GM18520 (cell line): ENCODE data around the gene MARCHF6.

ENCODE experiments used
- ATAC-seq: cut with Tn5 transposase; IDR thresholded peaks from one replicate; pipeline ENCODE4 v1.9.1; 2021; ENCODE audit not compliant: unreplicated experiment

MARCHF6 gene

DNA sequence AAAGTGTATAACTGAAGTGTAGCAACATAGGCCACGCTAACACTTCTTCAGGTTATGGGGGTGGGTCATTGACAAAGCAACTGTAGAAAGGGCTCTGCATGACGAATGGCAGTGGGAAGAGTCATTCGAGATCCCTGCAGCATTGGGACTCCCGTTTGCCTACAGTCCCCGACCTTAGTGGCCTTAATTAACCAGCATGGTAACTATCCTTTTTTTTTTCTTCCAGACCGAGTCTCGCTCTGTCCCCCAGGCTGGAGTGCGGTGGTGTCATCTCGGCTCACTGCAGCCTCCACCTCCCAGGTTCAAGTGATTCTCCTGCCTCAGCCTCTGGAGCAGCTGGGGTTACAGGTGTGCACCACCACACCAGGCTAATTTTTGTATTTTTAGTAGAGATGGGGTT lies 31.6 kb upstream of the MARCHF6 start:
- ATAC-seq, result no peak

DNA sequence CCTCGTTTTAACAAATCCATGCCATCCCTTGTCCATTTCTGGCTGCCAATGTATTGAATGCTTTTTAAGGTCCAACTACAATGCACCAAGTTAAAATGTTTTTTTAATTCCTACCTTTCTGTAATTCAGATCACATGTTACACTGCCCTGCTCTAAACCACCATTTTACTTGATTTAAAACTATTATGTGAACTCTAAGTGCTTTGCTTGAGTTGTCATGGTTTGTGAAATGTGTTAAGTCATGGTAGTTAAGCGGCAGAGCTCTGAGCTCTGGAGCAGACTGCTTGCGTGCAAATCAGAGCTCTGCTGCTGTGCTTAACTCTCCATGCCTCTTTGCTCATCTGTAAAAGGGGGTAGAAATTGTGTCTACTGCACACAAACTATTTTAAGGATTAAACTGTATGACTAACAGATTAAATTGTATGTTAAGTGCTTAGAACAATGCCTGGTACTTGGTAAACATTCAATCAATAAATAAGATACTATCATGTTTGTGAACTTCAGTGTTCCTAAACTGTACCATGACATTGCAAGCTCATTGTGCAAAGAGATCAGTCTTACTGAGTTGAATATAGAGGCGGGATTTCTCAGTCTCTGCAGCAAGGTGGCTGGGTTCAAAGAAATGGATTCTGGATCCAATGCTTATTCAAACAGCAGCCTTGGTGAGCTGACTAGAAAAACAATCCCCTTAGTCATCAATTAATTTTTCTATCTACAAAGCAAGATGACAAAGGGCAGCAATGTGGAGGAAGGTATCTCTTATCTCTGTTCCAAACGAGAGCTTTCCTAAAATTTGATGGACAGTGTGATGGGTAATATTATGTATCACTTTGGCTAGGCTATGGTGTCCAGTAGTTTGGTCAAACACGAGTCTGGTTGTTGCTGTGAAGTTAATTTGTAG lies 29.7 kb upstream of the MARCHF6 start:
- ATAC-seq, result no peak

DNA sequence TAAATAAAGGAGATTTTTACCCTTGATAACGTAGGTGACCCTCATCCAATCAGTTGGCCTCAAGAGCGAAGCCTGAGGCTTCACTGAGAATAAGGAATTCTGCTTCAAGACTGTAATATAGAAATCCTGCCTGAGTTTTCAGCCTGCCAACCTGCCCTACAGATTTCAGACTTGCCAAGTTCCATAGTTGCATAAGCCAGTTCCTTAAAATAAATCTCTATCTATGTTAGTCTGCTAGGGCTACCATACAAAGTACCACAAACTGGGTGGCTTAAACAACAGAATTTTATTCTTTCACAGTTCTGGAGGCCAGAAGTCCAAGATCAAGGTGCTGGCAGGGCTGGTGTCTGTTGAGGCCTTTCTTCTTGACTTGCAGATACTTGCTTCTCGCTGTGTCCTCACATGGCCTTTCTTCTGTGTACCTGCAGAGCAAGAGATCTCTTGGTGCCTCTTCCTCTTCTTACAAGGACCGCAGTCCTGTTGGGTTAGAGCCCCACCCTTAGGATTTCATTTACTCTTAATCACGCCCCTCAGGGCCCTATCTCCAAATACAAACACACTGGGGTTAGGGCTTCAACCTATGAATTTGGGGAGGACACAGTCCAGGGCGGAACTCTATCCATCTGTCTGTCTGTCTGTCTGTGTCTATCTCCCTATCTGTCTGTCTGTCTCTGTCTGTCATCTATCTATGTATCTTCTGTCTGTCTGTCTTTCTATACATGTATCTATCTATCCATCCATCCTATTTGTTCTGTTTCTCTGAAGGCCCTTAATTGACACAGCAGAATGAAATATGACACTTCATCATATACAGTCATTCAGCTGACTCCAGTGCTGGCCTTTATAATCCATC lies 28.8 kb upstream of the MARCHF6 start:
- ATAC-seq, result no peak

DNA sequence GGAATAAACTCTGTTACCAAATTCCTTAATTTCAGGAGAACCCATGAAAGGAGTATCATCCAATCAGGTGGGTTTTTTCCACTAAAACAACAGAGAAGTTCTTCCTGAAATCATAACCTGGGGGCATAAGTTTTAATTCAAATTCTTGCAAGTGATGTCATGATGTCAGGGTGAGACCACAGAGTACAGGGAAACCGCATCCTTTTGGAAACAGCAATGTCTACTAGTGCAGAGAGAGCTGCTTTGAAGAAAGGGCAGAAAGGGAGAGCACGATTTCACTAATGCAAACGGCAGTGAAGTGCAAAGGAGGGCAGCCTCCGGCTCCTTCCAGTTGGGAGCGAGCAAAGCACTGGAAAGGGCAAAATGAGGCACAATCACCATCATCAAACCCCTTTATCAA lies 25.2 kb upstream of the MARCHF6 start:
- ATAC-seq, result no peak

DNA sequence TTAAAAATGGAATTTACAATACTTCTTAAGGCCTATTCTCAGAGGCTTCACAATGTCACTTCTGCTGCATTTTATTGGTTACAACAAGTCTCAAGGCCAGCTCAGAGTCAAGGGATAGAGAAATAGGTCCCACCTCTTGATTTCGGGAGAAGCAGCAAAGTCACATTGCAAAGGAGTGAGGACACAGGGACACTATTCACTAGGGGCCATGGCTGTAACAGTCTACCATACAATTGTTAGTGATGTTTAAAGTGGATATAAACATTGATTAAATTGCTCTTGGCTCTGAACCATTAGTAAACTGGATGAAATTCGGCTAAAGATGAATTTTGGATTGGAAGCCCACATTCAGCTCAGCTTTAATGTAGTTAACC lies 24.1 kb upstream of the MARCHF6 start:
- no peak for ATAC-seq

DNA sequence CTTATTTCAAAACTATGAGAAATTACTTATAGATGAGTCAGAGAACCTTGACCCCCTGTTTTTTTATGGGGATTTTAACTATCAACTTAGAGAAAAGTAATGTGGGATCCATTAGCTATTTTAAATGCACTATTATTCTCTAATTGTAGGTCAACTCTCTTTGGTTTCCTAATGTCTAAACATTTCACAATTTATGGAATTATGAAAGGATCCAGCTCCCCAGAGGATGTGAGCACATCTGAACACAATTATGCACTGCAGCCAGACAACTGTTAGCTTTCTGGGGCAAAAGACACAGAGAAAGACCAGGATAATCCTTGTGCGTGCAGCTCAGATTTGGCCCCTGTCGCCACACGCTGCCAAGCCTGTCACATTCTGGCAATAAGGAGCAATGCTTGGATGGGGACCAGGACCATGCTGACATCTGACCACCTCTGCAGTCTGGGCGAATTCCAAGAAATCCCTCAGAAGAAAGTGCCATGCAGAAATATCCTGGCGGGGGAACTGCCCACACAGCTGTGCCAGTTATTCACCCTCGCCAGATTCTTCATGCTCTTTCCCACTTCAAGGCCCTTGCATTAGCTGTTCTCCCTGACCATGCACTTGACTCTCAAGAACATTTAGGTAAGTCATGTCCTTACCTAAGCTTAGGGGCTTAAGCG lies 23.5 kb upstream of the MARCHF6 start:
- no peak for ATAC-seq

DNA sequence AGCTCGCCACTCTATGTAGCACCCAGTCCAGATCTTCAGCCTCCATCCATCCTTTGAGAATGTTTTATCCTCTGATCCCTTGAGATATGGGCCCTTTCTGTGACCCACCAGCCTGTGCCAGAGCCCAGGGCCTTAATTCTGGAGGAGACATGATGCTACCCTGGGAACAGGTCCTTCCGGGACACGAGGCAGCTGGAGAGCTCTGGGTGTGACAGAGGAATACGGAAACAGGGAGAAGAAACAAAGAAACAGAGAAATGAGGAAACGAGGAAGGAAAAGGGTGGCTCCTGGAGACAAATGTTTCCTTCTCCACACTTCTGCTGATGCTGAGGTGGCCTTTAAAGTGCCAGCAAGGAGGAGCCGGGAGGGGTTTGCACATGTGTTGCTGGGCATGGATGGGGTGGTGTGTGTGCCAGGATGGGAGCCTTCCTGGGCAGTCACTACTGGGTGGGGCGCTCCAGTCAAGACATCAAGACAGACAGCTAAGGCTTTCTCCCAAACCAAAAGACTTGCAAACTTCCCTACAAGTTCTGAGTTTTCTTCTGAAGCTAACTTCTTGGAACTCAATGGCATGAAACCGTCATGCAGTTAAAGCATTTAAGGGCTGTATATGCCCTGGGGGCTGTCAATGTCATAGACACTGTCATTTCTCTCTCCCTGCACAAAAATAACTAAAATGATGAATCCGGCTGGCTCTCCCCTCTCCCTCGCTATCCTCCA lies 22.8 kb upstream of the MARCHF6 start:
- ATAC-seq, result no peak

DNA sequence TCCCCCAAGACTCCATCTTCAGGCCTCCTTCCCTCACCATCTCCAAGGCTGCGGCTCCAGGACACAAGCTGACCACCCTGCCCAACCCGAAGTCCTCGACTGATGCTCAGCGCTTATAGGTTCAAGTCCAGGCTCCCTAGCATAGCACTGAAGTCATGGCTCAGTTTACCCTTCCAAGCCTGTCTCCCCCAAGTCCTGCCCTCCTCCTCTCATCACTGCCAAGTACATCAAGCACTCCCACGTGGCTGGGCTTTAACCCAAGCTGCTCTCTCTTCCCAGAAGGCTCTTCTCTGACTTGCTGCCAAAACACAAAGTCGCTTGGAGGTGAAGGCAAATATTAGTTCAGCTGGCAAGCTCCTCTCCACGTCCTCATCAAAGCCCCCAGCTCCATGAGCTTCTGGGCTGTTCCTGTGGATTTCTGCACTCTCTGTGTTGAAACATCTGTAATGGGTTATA lies 22.1 kb upstream of the MARCHF6 start:
- no peak for ATAC-seq

DNA sequence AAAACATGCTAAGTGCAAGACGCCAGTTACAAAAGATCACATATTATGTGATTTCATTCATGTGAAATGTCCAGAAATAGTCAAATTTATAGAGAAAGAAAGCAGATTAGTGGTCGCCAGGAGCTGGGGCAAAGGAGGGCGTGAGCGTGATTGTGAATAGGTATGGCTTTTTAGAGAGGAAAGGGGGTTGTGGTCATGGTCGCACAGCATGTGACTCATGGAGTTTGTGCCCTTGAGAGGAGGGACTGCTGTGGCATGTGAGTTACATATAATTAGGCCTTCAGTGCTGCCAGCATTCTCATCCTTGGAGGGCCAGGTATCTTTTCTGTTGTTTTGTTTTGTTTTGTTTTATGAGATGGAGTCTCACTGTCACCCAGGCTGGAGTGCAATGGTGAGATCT lies 21.2 kb upstream of the MARCHF6 start:
- ATAC-seq, result no peak

DNA sequence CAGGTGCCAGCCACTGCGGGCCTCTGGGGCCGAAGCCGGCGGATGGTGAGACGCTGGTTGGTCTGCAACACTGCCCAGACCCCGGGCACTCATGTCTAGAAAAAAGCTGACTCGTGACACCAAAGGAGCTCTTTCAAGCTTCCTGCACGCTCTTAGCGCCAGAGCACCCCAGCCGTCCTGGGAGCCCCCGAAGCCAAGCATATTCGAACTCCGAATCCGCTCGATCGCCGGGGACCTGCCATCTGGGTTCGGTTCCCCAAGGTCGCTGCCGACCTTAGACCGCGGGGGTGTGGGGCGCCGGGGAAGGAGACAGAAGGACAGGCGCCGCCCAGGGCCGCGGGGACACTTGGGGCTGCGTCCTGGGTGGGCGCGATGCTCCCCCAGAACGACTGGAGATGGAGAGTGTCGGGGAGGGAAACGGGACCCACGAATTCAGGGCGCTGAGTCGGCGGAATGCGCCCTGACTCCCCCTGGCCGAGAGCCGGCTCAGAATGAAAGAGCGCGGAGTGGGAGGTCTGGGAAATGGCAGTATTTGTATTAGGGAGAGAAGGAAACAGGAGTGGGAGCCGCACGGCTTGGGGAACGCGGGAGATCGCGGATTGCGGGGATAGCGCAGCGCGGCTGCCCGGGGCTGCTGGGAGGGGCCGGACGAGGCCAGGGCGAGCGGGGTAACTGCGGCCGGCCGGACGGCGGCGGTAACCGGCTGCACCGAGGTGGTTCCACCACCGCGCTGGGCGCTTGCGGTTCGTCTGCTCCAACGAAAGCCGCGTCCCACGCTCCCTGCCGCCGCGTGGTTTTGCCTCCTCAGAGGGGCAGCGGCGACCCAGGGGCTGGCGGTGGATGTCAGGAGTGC lies 20.1 kb upstream of the MARCHF6 start:
- ATAC-seq, result no peak

DNA sequence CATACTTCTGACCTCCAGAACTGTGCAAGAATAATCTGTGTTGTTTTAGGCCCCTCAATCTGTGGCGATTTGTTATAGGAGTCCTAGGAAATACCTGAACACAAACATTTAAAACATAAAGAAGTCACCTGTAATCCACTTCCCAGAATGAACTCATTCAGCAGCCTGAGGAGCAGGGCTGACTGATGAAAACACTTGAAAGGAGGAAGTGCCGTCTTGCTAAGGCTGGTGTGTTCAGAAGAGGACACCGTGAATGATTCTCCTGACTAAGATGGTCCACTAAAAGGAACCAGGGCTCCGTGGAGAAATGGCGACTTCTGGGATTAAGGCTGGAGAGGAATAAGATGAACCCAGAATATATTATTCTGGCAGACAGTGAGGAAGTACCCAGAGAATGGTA lies 18.7 kb upstream of the MARCHF6 start:
- ATAC-seq, result no peak

DNA sequence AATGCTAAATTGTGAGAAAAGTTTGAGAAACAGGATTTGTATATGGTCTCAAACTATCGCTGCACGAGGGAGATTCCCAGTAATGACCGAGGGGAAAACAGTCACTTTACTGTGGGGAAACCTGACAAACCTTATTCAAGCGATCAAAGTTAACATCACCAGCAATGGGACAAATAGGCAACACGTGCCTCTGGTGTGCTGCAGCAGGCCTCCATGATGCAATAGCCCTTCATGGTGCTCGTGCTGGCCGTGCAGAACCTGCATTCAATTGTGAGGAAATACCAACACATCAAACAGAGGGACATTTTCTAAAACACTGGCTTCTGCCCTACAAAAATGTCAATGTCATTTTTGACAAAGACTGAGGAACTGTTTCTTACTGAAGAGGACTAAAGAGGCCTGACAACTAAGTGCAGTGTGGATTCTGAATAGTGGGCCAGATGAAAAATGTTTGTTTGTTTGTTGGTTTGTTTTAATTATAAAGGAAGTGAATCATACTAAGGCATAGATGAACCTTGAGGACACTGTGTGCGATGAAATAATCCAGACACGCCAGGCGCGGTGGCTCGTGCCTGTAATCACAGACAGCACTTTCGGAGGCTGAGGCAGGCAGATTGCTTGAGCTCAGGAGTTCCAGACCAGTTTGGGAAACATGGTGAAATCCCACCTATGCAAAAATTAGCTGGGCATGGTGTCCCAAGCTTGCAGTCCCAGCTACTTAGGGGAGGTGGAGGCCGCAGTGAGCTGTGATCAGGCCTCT lies 17.6 kb upstream of the MARCHF6 start:
- no peak for ATAC-seq

DNA sequence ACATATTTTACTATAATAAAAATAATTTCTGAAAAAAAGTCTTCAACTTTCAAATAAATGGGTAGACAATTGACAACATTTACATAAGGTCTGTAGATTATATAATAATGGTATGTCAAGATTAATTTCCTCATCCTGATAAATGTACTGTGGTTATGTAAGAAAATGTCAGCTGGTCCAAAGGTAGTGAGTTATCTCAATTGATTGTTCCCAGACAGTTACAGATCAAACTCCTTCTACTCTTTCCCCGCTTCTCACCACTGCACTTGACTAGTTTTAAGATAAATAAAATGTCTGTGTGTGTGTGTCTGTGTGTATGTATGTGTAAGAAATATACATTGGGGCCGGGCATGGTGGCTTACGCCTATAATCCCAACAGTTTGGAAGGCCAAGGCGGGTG lies 16.4 kb upstream of the MARCHF6 start:
- no peak for ATAC-seq

DNA sequence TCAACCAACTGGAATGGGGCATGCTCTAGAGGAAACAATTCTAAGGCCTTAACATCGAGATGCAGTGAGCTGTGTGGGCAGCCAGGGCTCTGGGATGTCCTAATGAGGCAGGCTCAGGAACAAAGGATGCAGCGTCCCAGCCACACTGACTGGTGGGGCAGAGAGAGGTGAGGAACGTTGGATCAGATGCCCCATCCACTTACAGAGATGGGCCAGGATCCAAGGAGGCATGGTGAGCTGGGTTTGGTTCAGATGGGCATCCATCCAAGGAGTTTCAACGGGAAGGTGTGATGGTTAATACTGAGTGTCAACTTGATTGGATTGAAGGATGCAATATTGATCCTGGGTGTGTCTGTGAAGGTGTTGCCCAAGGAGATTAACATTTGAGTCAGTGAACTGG lies 15.5 kb upstream of the MARCHF6 start:
- no peak for ATAC-seq

DNA sequence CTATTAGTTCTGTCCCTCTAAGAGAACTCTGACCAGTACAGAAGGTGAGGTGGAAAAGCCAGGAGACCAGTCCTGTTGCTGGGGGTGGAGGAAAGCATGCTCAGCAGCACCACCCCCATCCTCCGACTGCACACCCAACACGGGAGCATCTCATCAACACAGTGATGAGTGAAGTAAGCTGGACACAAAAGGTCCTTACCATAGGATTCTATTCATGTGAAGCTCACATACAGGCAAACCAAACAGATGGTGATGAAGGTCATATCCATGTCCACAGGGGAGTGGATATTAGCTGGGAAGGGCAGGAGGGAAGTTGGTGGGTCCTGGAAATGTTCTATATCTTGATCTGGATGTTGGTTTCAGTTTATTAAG lies 14.8 kb upstream of the MARCHF6 start:
- ATAC-seq, result no peak

DNA sequence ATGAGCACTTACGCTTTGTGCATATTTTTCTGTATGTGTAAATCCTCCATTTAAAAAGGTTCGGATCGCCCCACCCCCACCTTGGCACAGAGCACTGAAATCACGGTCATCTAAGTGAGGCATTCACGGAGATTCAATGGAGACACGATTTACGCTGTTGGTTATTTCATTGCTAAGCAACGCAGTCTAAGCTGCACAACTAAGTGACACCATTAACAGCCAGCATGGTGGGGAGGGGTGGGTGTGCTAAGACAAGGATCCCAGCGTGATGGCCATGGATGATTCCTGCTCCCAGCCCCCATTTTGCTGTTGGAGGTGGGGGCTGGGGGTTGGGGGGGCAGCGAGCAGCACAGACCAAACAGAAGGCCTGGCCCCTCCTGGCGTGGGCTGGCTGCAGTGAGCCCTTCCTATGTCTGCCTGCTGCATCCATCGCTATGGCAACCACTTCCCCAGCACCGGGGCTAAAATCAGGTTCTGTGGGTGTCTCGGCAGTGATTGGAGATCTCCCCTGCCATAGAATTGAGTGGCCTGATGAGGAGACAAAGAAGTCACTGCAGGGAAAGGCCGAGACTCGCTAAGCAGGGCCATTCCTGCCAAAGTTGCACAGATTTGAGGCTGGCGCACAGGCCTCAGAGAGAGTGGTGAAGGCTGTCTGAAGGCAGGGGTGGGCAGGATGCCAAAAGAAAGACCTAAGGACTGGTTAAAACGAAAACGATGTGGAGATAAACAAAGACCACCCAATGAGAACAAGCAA lies 14.3 kb upstream of the MARCHF6 start:
- no peak for ATAC-seq

DNA sequence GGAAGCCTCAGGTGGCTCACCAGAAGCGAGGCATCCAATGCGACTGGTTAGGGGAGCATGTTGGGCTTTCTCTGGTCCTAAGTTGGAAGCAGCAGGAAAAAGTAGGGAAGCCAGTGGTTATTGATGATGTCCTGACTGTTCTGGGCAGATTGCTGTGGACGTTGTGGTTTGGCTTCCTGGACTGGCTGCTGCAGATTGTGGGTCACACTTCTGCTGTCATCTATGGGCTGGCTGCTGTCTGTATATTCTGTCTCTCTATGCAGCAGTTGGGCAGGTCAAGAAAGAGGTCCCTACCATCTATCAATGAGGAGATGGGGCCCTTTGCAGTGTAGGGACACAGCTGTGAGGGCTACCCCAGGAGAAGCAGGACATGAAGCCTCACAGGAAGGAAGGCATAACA lies 13.5 kb upstream of the MARCHF6 start:
- no peak for ATAC-seq

DNA sequence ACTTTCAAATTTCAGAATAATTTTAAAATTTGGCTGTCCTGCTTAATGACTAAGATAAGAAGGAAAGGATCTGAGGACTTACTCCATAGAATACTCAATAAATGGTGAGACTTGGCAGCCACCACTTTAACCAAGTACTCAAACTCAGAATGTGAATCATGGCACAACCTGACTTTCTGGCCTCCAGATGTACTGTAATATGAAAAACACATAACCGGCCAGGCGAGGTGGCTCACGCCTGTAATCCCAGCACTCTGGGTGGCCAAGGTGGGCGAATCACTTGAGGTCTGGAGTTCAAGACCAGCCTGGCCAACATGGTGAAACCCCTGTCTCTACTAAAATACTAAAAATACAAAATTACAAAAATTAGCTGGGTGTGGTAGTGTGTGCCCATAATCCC lies 10.0 kb upstream of the MARCHF6 start:
- ATAC-seq, result no peak
